Loucy (cell line): ENCODE measurements around the gene CD244.
"Not testable (repeated sequence)": the region's sequence is repeated elsewhere in the genome, so short reads cannot be mapped to it uniquely, and the experiment has no call there.

Experiments used
- CTCF ChIP-seq: fragments of 200-600 bp; sonication (generic); conservative IDR thresholded peaks from 2 replicates; pipeline ENCODE4 v1.5.1; 2014; ENCODE audit warnings: mild to moderate bottlenecking, antibody characterized with exemption, low read length
- EZH2phosphoT487 ChIP-seq: fragments of 200-600 bp; IDR thresholded peaks from 2 replicates; pipeline ENCODE4 v1.6.1; 2018; ENCODE audit warnings: antibody characterized with exemption, mild to moderate bottlenecking, moderate library complexity, borderline replicate concordance

GRCh38 chr1:160867651-160868050 is 5.0 kb upstream of the CD244 start:
- TF ChIP-seq CTCF, EZH2phosphoT487: not testable (repeated sequence)
